GM21360 (cell line): Measurements from ENCODE around the gene ROR1.
"Not testable (repeated sequence)": the region's sequence is repeated elsewhere in the genome, so short reads cannot be mapped to it uniquely, and the experiment has no call there.

Source experiments
- ATAC-seq: cut with Tn5 transposase; IDR thresholded peaks from one replicate; pipeline ENCODE4 v1.9.1; 2021; ENCODE audit warnings: mild to moderate bottlenecking, moderate library complexity; ENCODE audit not compliant: unreplicated experiment

ROR1 gene

GRCh38 chr1:63757334-63757733 lies 16.5 kb upstream of the ROR1 start:
- no peak for ATAC-seq

DNA sequence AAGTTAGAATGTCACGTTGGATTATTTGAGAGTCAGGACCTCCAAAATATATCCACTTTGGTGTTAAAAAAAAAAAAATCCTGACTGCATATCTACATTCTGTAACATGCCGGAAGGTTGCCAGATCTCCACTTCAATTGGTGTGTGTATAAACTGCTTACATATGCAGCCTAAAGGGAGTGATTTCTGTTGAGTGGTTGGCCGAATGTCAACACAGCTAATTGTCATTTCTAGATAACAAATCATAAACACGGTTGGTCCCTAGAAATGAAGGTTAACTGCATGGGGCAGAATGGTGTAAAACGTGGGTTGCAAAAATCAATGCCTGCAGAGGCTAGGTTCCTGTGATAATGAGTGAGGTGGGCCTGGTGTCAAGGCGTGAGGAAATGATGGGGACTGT lies 15.0 kb upstream of the ROR1 start:
- ATAC-seq = no peak

GRCh38 chr1:63759778-63760177 lies 14.0 kb upstream of the ROR1 start:
- ATAC-seq = no peak

- ATAC-seq = no peak
Measured at GRCh38 chr1:63770381-63770780, 3.4 kb upstream of the ROR1 start.

DNA sequence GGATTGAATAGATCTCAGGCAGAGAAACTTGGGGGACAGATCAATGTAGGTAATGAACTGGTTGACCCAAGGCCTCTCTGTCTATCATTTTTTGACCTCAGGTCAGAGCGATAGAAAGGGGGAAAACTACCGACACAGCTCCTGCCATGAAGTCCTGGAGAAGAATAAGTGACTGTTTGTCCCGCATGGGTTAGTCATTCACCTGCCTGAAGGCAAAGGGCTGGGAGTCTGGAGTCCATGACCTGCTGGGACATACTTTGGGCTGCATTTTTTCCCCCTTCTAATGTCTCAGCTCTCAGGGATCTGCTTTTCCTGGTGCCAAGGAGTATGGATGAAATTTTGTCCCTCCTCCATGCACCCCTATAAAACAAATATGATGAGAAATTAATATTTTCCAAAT lies 1.6 kb upstream of the ROR1 start:
- no peak for ATAC-seq

DNA sequence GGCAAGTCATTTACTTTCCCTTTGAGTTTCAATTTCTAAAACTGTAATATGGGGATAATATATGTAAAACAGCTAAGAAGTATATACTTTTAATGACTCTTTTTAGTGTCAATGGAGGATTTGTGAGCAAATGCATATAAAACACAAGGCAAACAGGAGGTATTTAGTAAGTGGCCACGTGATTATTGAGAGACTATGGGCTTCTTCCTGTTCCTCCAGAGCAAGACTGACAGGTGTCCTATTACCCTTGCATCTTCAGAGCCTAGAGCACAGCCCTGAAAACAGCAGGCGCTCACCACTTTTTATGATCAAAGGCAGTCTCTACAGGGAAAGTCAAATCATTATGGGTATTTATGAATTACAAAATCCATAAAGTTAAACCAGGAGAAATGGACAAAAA lies 941 bp upstream of the ROR1 start:
- ATAC-seq = no peak

DNA sequence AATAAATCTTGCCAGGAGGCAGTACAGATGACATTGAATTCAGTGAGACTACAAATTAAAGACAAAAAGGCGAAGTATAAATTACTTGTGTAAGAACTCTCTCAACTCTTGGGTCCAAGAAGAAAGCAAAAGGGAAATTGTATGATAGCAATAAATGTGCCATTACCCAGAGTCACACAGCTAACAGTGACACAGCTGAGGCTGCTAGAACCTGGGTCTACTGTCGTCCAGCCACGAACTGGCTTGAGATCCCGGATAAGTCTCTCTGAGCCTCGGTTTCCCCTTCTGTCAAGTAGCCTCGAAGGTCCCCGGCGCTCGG lies 362 bp upstream of the ROR1 start:
- ATAC-seq = no peak

GRCh38 chr1:63774617-63775417 lies 1.0 kb downstream of the ROR1 start:
- ATAC-seq = peak; percentile 11

DNA sequence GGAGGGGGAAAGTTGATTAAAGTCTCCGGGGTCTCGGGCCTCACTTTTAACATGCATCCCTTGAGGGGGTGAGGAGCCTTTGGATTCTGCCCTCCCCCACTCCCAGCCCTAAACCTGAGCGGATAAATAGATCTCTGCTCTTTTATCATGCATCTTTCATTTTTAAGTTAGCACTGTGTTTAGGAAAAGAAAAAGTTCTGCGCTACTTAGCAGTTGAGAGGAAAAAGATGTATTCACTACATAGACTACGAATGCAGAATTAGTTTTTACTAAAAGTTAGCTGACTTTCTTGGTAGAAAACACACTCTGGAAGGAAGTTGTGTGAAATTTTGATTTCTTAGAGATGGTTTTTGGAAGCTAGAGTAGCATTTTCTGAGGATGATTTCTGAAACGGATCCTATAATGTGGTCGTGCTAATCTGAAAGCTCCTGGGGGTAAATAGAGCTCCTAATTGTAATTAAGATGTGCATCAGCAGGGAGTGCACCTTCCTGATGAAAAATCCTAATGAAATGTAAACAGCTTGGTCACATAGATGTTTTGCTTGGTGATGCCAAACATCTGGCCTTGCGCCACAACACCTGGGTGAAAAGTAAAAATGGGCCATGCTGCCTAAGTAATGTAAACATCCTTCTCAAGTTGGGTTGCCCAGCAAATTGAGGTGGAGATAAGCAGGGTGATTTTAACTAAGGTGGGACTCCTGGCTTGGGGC lies 1.8 kb downstream of the ROR1 start:
- ATAC-seq = no peak

GRCh38 chr1:63777286-63777685 lies 3.5 kb downstream of the ROR1 start:
- ATAC-seq = no peak

DNA sequence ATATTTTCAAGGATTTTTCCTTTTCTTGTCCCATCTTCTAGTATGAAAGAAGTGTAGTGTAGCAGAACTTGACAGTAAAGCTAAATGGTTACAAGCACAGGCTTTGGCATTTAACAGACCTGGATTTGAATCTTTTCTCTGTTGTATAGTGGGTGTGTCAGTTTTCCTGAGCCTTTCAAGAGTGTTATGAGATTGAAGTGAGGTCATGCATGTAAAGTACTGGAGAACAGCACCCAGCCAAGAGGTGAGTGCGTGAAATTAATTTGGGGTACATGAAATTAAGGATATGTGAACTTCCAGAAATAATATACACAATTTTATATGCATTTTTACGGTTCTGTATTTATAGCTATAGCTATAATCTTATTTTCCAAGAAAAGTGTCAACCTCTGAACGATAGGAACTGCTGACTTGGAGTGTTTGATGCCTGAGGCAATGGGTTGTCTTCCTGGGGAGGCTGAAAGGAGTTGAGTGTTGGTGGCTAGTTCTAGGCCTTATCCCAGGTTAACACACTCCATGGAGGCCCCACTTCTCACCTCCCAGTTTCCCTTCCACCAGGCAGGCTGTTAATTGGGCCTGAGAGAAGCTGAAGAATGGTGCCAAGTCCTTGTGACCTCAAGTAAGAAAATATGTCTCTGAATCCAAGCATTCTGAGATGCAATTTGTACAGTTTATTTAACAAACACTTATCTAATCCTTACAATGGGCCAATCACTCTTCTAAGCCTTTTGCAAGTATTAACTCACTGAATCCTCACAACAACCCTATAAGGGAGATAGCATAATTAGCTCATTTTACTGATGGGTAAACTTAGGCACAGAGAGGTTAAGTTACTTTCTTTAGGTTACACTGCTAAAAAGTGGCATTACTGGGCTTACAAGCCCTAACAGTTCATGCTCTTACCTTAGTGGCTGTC lies 4.4 kb downstream of the ROR1 start:
- no peak for ATAC-seq

- ATAC-seq = no peak
Measured at GRCh38 chr1:63779338-63780211, 5.8 kb downstream of the ROR1 start.

DNA sequence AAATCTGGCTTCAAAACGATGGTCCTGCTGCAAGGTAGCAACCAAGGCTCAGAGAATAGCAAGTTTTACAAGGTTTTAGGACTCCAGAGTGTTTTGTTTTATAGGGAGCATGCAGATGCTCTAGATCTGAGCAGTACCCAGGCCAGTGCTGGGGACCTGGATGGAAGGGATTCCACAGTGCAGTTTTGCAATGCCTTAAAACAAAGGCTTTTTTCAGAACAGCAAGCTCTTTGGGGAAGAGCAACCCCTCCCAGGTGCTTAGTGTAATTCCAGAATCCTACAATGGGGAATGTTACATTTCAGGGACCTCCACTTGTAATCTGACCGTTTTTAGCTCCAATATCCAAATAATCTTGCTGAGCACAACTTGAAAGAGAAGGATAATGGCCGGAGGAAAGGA lies 6.7 kb downstream of the ROR1 start:
- no peak for ATAC-seq

DNA sequence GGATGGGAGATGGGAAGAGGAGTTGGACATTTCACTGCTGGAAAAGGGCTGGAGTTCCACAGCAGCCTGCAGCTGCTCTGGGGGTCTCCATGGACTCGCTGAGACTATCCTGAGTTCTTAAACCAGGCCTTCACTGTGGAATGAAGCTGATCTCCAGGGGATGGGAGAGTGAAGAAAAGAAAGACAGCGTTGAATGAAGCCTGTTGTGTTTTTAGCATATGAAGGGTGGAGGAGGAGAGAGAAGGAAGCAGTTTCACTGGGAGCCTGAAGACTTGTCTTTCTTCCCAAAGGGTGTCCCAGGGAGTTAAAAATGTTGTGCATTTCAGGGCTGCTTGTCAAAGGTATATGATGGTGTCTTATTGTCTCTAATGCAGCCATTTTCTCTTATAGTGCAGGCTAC lies 9.2 kb downstream of the ROR1 start:
- no peak for ATAC-seq

DNA sequence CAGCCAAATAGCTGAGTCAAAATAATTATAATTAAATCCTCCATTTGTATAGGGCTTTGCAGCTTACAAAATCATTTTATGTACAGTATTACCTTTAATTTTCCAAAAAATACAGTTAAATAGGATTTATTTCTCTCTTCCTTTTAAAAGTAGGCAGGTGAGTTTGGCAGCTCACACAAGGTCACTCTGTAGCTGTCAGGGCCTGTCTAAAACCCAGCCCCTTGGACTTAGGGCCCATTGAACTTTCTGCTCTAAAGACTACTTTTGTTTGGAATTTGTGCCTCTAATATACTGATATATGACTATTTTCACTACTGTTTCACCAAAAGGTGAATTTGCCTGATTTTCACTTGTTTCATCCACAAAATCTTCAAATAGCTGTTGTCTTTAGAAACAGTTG lies 10.3 kb downstream of the ROR1 start:
- ATAC-seq = no peak

DNA sequence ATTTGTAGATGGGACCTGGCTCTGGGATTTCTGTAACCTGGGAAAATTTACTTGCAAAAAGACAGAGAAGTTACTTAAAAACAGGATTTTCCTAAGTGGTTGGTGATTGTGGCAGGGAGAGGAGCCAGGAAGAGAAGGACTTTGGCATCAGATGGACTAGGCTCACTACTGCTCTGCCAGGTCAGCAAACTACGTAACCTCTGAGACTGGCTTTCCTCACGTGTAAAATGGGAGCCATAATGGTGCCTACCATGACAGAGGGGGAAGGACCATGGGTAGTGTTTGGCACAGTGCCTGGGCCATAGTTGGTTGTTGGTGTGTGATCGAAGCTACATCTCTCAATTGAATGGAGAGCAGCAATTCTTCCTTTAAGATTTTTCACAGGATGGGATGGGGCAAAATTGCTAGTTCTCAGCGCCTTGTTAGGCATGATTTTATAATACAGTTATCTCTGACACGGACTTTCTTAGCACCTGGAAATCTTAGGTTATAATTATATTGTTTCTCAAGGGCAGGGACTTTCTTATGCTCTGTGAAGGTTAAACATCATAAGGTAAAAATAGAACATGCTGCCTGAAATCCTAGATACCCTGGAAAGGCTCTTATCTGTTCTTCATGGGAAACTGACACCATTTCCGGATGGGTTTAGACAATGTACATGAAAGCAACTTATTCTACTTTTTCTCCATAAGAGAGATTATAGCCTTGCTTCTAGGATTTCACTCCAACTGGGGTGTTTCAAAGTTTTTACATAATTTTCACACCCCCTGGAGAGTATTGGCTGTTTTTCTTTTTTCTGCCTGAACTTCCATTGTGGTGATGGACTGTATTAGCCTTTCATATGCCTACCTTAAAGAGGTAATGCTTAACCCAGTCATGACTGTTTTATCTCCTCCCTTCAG lies 10.9 kb downstream of the ROR1 start:
- ATAC-seq = no peak

DNA sequence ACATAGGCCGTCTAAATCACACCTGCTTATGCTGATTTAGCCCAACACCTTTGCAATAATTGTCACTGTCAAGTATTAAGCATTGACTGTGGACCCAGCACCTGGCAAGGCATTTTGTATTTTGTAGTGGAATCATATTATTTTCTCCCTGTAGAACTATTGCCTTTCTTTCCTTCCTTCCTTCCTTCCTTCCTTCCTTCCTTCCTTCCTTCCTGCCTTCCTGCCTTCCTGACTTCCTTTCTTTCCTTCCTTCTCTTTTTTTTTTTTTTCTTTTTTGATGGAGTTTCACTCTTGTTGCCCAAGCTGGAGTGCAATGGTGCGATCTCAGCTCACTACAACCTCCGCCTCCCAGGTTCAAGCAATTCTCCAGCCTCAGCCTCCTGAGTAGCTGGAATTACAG lies 13.5 kb downstream of the ROR1 start:
- not testable (repeated sequence) for ATAC-seq

GRCh38 chr1:63787875-63788274 lies 14.1 kb downstream of the ROR1 start:
- no peak for ATAC-seq

DNA sequence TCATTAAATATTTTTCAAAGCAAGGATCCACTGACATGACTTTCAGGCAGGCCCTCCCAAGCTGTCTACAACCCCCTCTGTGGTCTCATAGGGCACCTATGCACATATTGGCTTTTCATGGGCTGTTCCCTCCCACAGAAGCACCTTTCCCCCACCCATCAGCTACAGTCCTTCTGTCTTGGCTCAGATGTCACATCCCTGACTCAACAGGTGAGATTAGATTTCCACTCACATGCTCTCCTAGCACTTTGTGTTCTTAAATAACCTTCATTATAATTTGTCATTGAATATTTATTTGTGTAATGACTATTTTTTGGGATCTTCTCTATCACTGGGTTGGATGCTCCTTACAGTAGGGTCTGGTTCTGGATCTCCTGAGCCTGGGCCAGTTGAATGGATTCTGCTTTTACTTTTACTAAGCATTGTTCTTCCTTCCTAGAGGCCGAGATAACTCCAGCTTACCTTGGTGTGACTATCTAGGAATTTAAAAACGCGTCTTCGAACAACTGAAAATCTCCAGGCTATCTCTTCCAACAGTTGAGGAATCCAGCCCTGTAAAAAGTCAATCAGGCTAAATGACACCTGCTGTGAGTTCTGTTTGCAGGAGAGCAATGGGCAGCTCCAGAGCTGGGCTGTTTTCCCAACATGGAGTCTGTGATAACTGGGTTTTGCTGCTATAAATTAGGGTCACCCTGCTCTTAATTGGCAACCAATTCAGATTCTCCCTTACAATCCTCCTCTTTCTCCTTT lies 16.2 kb downstream of the ROR1 start:
- ATAC-seq = no peak
